CD8-positive, alpha-beta memory T cell (primary cell): ENCODE data around the gene NDRG3. TPM values are rescaled to one million over a fixed set of nuclear protein-coding genes. Genes with fewer than 3 reads are reported as not detected.

ENCODE experiments used
- CTCF ChIA-PET: fragments of 350-600 bp; sonication (Branson Sonifier 250); formaldehyde crosslinking; loops from one replicate; lab custom pipeline; 2021; ENCODE audit warnings: antibody characterized with exemption; lab: Charles Lee
- POLR2A ChIA-PET: fragments of 350-600 bp; sonication (Branson Sonifier 250); formaldehyde crosslinking; loops from one replicate; lab custom pipeline; 2021; ENCODE audit warnings: antibody characterized with exemption; lab: Charles Lee
- DNase-seq, 5 donors: peaks; one replicate each; pipeline versions ENCODE4 v3.0.0 to v3.0.0-alpha.2; 2020 to 2022; ENCODE audit warnings: mixed read lengths in 1 of 5
- H3K27ac ChIP-seq: one replicate; pipeline ENCODE4 v1.7.0; 2013; ENCODE audit warnings: low read depth, mild to moderate bottlenecking, low read length, moderate library complexity
- H3K27me3 ChIP-seq: 2 replicates; pipeline ENCODE4 v1.7.0; 2013; ENCODE audit warnings: low read length, mild to moderate bottlenecking; ENCODE audit not compliant: insufficient read depth, poor library complexity, severe bottlenecking
- H3K36me3 ChIP-seq: 2 replicates; pipeline ENCODE4 v1.7.0; 2013; ENCODE audit warnings: mild to moderate bottlenecking, low read length, moderate library complexity; ENCODE audit not compliant: insufficient read depth
- H3K4me1 ChIP-seq: 2 replicates; pipeline ENCODE4 v1.7.0; 2013; ENCODE audit warnings: mild to moderate bottlenecking, low read length, moderate library complexity; ENCODE audit not compliant: insufficient read depth
- H3K4me3 ChIP-seq: 2 replicates; pipeline ENCODE4 v1.7.0; 2013; ENCODE audit warnings: mild to moderate bottlenecking, low read length
- H3K9me3 ChIP-seq: 2 replicates; pipeline ENCODE4 v1.7.0; 2013; ENCODE audit warnings: mild to moderate bottlenecking, low read length
- H3K27ac Mint-ChIP-seq, 8 donors: one replicate each; pipeline ENCODE4 v1.8.0; 2020 to 2021; ENCODE audit warnings: mixed read lengths in 8 of 8, mild to moderate bottlenecking in 6 of 8, inconsistent platforms in 3 of 8, moderate library complexity in 3 of 8
- H3K27me3 Mint-ChIP-seq, 2 donors: one replicate each; pipeline ENCODE4 v1.8.0; 2020 to 2021; ENCODE audit warnings: mixed read lengths in 2 of 2, mild to moderate bottlenecking in 1 of 2, moderate library complexity in 1 of 2
- H3K36me3 Mint-ChIP-seq, 3 donors: one replicate each; pipeline ENCODE4 v1.8.0; 2020 to 2021; ENCODE audit warnings: mixed read lengths in 3 of 3, inconsistent platforms in 1 of 3, mild to moderate bottlenecking in 1 of 3
- H3K4me1 Mint-ChIP-seq, 3 donors: one replicate each; pipeline ENCODE4 v1.8.0; 2020 to 2021; ENCODE audit warnings: mixed read lengths in 3 of 3, inconsistent platforms in 1 of 3, mild to moderate bottlenecking in 1 of 3
- H3K4me3 Mint-ChIP-seq, 7 donors: one replicate each; pipeline ENCODE4 v1.8.0; 2020 to 2021; ENCODE audit warnings: mixed read lengths in 7 of 7, mild to moderate bottlenecking in 6 of 7, moderate library complexity in 4 of 7, inconsistent platforms in 2 of 7
- H3K9me3 Mint-ChIP-seq, 5 donors: one replicate each; pipeline ENCODE4 v1.8.0; 2020 to 2022; ENCODE audit warnings: mixed read lengths in 5 of 5, mild to moderate bottlenecking in 3 of 5, moderate library complexity in 2 of 5, inconsistent platforms in 1 of 5
- polyA plus RNA-seq: library from polyadenylated mRNA; unstranded; fragments of 300-500 nt; fragmentation: Illumina TruSeq; gene quantifications from one replicate; pipeline ENCODE4 v1.2.3, GENCODE V29; 2021
- total RNA-seq, 2 experiments: library from RNA; stranded (reverse); gene quantifications; one replicate each; pipeline ENCODE4 v1.2.3, GENCODE V29; 2021

Gene NDRG3
- total and polyA plus RNA-seq, 3 experiments from 2014 or later, result 19.9 to 49.8 (median 20.3) TPM

DNA sequence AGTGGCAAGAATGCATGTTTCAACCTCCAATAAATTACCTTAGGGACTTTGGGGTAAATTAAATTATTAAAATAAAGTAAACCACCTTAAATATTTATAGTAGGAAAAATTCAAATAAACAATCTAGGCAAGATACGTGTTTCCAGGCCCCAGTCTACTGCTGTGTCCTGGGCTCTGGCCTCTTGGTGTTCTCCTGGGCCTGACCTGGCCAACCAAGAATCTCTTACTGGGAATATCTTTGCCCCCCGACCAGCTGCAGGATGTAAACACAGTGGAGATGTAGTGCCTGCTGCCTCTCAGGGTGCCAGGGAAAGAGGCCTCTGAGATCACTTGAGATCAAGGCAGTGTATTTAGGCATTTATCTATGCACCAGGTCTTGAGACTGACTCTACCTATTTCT, 39.4 kb upstream of the NDRG3 start:
- Histone ChIP-seq H3K4me3 (no peak overlapping the region), H3K4me1 (no peaks in the 10 kb centered on the region), H3K36me3 (no peaks in the 10 kb centered on the region), H3K27ac (no peak overlapping the region), H3K9me3 (no peaks in the 10 kb centered on the region), H3K27me3 (no peaks in the 10 kb centered on the region)
- DNase-seq, result no peak
- Mint-ChIP-seq H3K27ac (no peak overlapping the region), H3K4me3 (no peak overlapping the region), H3K9me3 (no peaks in the 10 kb centered on the region), H3K27me3 (peaks cover 0 to 3% of the 10 kb centered on the region in 2 donors), H3K4me1 (no peaks in the 10 kb centered on the region), H3K36me3 (no peaks in the 10 kb centered on the region)
- POLR2A ChIA-PET, result no interaction called here
- CTCF ChIA-PET, result interaction anchor here (1.2 kb wide), 1 partner anchor 11 kb away, joined by 3 read pairs; no protein-coding TSS in a partner anchor

DNA sequence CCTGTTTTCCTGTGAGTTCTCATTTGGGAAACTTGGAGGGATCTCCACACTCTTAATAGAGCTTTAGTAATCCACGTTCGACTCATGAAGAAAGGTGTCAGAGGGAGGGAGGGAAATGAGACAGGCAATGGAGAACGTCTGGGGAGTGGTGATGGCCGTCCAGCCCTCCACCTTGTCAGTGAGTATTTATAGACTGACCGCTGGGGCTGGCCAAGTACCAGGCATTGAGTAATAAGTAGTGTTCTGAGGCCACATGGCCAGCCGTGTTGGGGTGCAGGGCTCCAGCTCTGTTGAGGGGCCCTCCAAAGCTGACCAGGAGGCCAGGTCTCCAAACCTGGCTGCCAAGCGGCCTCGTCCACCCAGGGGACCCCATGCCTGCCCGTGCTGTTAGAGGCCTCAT, 39.0 kb upstream of the NDRG3 start:
- no peaks in the 10 kb centered on the region for H3K27me3 ChIP-seq
- no peak overlapping the region for H3K27ac ChIP-seq
- no peaks in the 10 kb centered on the region for H3K36me3 Mint-ChIP-seq
- CTCF ChIA-PET, result interaction anchor here (1.2 to 1.4 kb wide), 2 partner anchors 10 to 30 kb away, joined by 3 read pairs; no protein-coding TSS in a partner anchor
- no peak overlapping the region for H3K4me3 ChIP-seq
- no peaks in the 10 kb centered on the region for H3K4me1 Mint-ChIP-seq
- H3K4me3 Mint-ChIP-seq, result no peak overlapping the region
- H3K9me3 Mint-ChIP-seq, result no peaks in the 10 kb centered on the region
- no peaks in the 10 kb centered on the region for H3K9me3 ChIP-seq
- H3K27ac Mint-ChIP-seq, result no peak overlapping the region
- no peaks in the 10 kb centered on the region for H3K36me3 ChIP-seq
- POLR2A ChIA-PET, result no interaction called here
- DNase-seq, result no peak
- H3K4me1 ChIP-seq, result no peaks in the 10 kb centered on the region
- H3K27me3 Mint-ChIP-seq, result peaks cover 0 to 3% of the 10 kb centered on the region in 2 donors

DNA sequence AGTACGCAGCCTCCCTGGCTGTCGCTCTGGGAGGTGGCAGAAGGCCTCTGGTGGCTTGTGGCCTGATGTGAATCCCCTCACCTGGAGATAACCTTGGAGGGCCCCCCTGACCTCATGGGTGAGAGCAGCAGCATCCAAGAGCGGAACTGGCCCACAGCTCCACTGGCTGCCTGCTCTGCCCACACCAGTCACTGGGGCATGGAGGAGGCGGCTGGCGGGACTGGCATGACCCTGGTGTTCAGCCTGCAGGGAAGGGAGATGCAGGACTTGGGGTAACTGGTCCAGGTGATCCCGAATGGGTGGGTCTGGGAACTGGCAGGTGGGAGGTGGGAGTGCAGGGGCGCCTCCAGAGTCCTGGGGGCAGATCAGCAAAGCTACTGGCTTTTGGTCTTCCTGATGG, 38.2 kb upstream of the NDRG3 start:
- no peaks in the 10 kb centered on the region for H3K4me1 ChIP-seq
- Mint-ChIP-seq H3K27me3 (peaks cover 0 to 3% of the 10 kb centered on the region in 2 donors), H3K27ac (no peak overlapping the region), H3K9me3 (no peaks in the 10 kb centered on the region), H3K4me1 (no peaks in the 10 kb centered on the region), H3K4me3 (no peak overlapping the region), H3K36me3 (no peaks in the 10 kb centered on the region)
- ChIA-PET POLR2A (no interaction called here), CTCF (interaction anchor here (1.2 to 1.4 kb wide), 2 partner anchors 10 to 29 kb away, joined by 3 read pairs; no protein-coding TSS in a partner anchor)
- H3K27me3 ChIP-seq, result no peaks in the 10 kb centered on the region
- no peak for DNase-seq
- H3K4me3 ChIP-seq, result no peak overlapping the region
- no peaks in the 10 kb centered on the region for H3K9me3 ChIP-seq
- no peaks in the 10 kb centered on the region for H3K36me3 ChIP-seq
- H3K27ac ChIP-seq, result no peak overlapping the region

- no peaks in the 10 kb centered on the region for H3K27me3 ChIP-seq
- Mint-ChIP-seq H3K27me3 (peaks cover 0 to 3% of the 10 kb centered on the region in 2 donors), H3K36me3 (no peaks in the 10 kb centered on the region), H3K27ac (peak overlapping the region in 1 of 8 donors; percentile 85), H3K9me3 (no peaks in the 10 kb centered on the region), H3K4me1 (peaks cover 0 to 3% (median 3%) of the 10 kb centered on the region in 3 donors), H3K4me3 (no peak overlapping the region)
- ChIA-PET CTCF (no interaction called here), POLR2A (no interaction called here)
- H3K4me1 ChIP-seq, result no peaks in the 10 kb centered on the region
- H3K9me3 ChIP-seq, result no peaks in the 10 kb centered on the region
- H3K36me3 ChIP-seq, result no peaks in the 10 kb centered on the region
- no peak overlapping the region for H3K4me3 ChIP-seq
- H3K27ac ChIP-seq, result no peak overlapping the region
- no peak for DNase-seq
These were observed 33.8 kb upstream of the NDRG3 start for GRCh38 chr20:36779656-36780025.

GRCh38 chr20:36778831-36779655, 33.2 kb upstream of the NDRG3 start:
- Histone ChIP-seq H3K9me3 (no peaks in the 10 kb centered on the region), H3K27me3 (no peaks in the 10 kb centered on the region), H3K4me3 (no peak overlapping the region), H3K27ac (no peak overlapping the region), H3K36me3 (no peaks in the 10 kb centered on the region), H3K4me1 (no peaks in the 10 kb centered on the region)
- Mint-ChIP-seq H3K27me3 (no peaks in the 10 kb centered on the region), H3K4me3 (no peak overlapping the region), H3K9me3 (no peaks in the 10 kb centered on the region), H3K27ac (peak overlapping the region in 1 of 8 donors; percentile 85), H3K36me3 (peaks cover 0 to 2% (median 0%) of the 10 kb centered on the region in 3 donors), H3K4me1 (peaks cover 0 to 6% (median 5%) of the 10 kb centered on the region in 3 donors)
- ChIA-PET CTCF (no interaction called here), POLR2A (no interaction called here)
- no peak for DNase-seq

- Histone ChIP-seq H3K9me3 (no peaks in the 10 kb centered on the region), H3K36me3 (no peaks in the 10 kb centered on the region), H3K4me1 (peaks cover 6% of the 10 kb centered on the region), H3K27ac (no peak overlapping the region), H3K4me3 (no peak overlapping the region), H3K27me3 (no peaks in the 10 kb centered on the region)
- CTCF ChIA-PET, result no interaction called here
- Mint-ChIP-seq H3K27me3 (peaks cover 0 to 3% of the 10 kb centered on the region in 2 donors), H3K4me3 (no peak overlapping the region), H3K9me3 (no peaks in the 10 kb centered on the region), H3K36me3 (peaks cover 0 to 8% (median 0%) of the 10 kb centered on the region in 3 donors), H3K4me1 (peaks cover 12 to 19% (median 15%) of the 10 kb centered on the region in 3 donors), H3K27ac (no peak overlapping the region)
- no peak for DNase-seq
- POLR2A ChIA-PET, result no interaction called here
These were observed 31.7 kb upstream of the NDRG3 start for GRCh38 chr20:36777576-36777975.

- no peak for DNase-seq
- Mint-ChIP-seq H3K9me3 (no peaks in the 10 kb centered on the region), H3K4me1 (peaks cover 16 to 21% (median 16%) of the 10 kb centered on the region in 3 donors), H3K27me3 (peaks cover 0 to 3% of the 10 kb centered on the region in 2 donors), H3K27ac (no peak overlapping the region), H3K4me3 (no peak overlapping the region), H3K36me3 (peaks cover 0 to 8% (median 0%) of the 10 kb centered on the region in 3 donors)
- Histone ChIP-seq H3K4me3 (no peak overlapping the region), H3K36me3 (no peaks in the 10 kb centered on the region), H3K27me3 (no peaks in the 10 kb centered on the region), H3K9me3 (no peaks in the 10 kb centered on the region), H3K27ac (no peak overlapping the region), H3K4me1 (peaks cover 7% of the 10 kb centered on the region)
- CTCF ChIA-PET, result no interaction called here
- POLR2A ChIA-PET, result no interaction called here
These were observed 31.3 kb upstream of the NDRG3 start for GRCh38 chr20:36777167-36777566.

- Histone ChIP-seq H3K27me3 (no peaks in the 10 kb centered on the region), H3K9me3 (no peaks in the 10 kb centered on the region), H3K4me1 (peaks cover 7% of the 10 kb centered on the region), H3K36me3 (no peaks in the 10 kb centered on the region), H3K27ac (no peak overlapping the region), H3K4me3 (no peak overlapping the region)
- Mint-ChIP-seq H3K9me3 (no peaks in the 10 kb centered on the region), H3K27me3 (peaks cover 0 to 3% of the 10 kb centered on the region in 2 donors), H3K4me3 (peak overlapping the region in 5 of 7 donors; percentile 40 to 80 (median 51)), H3K36me3 (peaks cover 0 to 9% (median 0%) of the 10 kb centered on the region in 3 donors), H3K4me1 (peaks cover 17 to 29% (median 25%) of the 10 kb centered on the region in 3 donors), H3K27ac (peak overlapping the region in 4 of 8 donors; percentile 43 to 97 (median 61))
- DNase-seq, result no peak
- ChIA-PET POLR2A (interaction anchor here (0.7 kb wide), 1 partner anchor 256 kb away, joined by 5 read pairs; no protein-coding TSS in a partner anchor), CTCF (no interaction called here)
These were observed 29.9 kb upstream of the NDRG3 start for GRCh38 chr20:36775826-36776225.
